ENCODE data around the gene SUFU. TPM values are rescaled to one million over a fixed set of nuclear protein-coding genes. Genes with fewer than 3 reads are reported as not detected.
A peak's percentile ranks its signal among the peaks of the same experiment; 100 is the strongest.

Gene SUFU
- total and polyA plus RNA-seq, 2 of the 13 experiments (the other 11 are each of a cell fraction or from before 2014, with no cell fraction given): 2.9 to 5.5 TPM

- TF ChIP-seq CBX2 (IDR thresholded peaks at IDR 0.05; ENCODE audit: low read depth, low read length): no peak
- no peak for TF ChIP-seq CBX2 (CRISPR knock-in tag; IDR thresholded peaks at IDR 0.05; ENCODE audit: low read depth)
- TF ChIP-seq FLYWCH1 (CRISPR knock-in tag; IDR thresholded peaks at IDR 0.05): no peak
- 0 out of 2 replicates have a peak, but pooled peaks have one; percentile 26 for TF ChIP-seq GMEB1 (CRISPR knock-in tag; IDR thresholded peaks at IDR 0.05; ENCODE audit: borderline replicate concordance)
- no peak; the same call in 1 of the 2 replicates for TF ChIP-seq HMGXB3 (CRISPR knock-in tag; IDR thresholded peaks at IDR 0.05; ENCODE audit: borderline replicate concordance)
- TF ChIP-seq RARA (CRISPR knock-in tag; IDR thresholded peaks at IDR 0.05): peak; percentile 21; the same call in 1 of the 2 replicates
- no peak for TF ChIP-seq ZBTB2 (CRISPR knock-in tag; IDR thresholded peaks at IDR 0.05; ENCODE audit: low read depth)
- TF ChIP-seq AHDC1 (CRISPR knock-in tag; IDR thresholded peaks at IDR 0.05; ENCODE audit: borderline replicate concordance): no peak
- TF ChIP-seq ZNF557 (CRISPR knock-in tag; IDR thresholded peaks at IDR 0.05): no peak
- TF ChIP-seq GPBP1L1 (CRISPR knock-in tag; IDR thresholded peaks at IDR 0.05): no peak
- no peak for TF ChIP-seq ZNF576 (CRISPR knock-in tag; IDR thresholded peaks at IDR 0.05)
- TF ChIP-seq NAIF1 (CRISPR knock-in tag; IDR thresholded peaks at IDR 0.05; ENCODE audit: borderline replicate concordance): no peak
Observed at GRCh38 chr10:102660888-102661657, 157.3 kb downstream of the SUFU start (continued).

All from HepG2 (cell line).